DMS79 (cell line): ENCODE data around the gene SRGAP3.

Experiments used
- DNase-seq: peaks from one replicate; lab custom pipeline; 2025; lab: John Stamatoyannopoulos, UW

SRGAP3 gene

DNA sequence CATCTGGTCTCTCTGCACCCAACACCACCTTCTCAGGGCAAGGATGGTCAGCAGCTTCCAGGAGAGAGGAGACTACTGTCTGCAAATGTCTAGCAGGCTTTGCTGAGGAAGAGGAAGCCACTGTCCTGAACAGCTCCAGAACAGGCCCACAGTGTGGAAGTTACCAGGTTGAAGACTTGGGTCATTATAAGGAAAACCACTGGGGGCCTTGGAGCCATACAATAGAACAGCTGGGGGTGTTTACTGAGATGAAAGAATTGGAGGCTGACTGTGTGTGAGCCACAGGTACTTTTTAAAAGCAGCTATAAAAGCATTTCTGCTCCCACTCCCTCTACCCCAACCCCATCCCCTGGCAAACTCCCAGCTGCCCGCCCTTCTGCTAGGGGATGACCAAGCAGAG is 24.2 kb downstream of the SRGAP3 start:
- DNase-seq = no peak

DNA sequence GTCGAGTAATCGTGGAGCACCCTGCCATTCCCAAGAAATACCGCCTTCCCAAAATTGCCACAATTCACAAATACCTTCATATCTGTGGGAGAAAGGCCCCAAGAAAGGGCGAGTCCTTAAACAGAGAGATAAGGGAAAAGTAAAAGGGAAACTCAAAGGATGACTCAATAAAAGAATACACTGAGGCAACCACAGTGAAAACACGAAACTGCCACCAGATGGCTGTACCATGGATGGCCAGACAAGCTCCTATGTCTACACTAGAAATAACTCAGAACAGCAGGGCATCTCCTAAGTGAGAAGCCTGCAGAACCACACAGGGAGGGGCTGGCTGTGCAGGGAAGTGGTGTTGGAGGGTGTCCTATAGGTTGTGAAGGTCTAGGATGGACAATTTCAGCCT is 25.0 kb downstream of the SRGAP3 start:
- DNase-seq = no peak

DNA sequence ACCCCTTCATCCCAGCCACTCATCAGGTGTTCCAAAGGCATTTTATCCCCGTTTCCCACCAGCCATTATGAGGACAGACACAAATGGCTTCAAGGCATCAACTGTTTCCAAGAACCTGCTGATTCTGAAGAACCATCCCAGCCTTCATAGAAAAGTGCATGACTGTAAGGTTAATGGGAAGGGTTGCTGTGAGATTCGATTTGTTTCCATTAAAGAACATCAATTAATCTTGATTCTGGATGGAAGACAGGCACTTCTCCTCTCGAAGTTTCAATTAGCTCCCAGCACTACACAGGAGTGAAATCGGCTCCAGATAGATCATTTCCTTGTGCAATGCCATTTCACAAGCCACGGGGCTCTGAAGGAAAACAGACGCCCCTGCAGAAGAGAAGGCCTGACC is 25.8 kb downstream of the SRGAP3 start:
- DNase-seq = no peak

DNA sequence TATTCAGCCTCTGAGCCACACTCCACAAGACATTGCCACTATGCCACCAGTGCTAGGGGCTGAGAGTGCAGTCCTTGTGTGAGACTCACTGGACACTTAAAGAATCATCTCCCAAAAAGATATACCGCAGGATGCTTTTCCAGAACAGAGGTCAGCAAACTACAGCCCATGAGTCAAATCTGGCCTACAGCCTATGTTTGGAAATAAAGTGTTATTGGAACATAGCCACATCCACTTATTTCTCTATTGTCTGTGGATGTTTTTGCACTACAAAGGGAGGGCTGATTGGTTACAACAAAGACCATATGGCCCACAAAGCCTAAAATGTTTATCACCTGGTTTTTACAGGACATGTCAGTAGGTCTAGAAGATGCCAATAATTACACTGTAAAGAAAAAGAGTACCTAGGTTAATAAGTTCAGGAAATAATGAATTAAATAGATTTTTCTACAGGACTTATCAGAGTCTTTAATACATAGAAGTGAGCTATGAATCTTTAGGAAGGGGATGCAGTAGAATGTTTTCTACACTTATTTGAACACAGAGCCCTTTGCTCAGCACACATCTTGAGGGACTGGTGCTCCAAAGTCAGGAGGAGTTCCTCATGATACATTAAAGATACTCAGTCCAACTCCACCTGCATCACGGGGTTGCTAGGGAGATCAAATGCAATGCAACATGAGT is 26.3 kb downstream of the SRGAP3 start:
- DNase-seq = no peak

DNA sequence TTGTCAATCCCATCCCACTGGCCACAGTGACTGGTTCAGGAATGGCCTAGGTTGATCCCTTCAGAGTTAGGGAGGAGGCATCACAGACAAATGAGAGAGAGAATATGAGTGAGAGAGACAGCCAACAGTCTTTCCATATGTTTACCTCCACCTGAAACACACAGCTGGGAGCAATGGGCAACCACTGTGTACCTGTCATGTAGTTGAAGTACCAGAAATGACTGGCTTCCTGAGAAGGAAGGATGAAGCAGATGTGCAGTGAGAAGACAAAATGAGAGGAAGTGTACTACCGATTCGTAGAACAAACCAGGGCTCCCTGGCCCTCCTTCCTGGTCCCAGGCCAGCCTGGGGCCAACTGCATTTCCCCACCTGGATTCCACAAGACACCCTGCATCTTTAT is 27.4 kb downstream of the SRGAP3 start:
- no peak for DNase-seq

DNA sequence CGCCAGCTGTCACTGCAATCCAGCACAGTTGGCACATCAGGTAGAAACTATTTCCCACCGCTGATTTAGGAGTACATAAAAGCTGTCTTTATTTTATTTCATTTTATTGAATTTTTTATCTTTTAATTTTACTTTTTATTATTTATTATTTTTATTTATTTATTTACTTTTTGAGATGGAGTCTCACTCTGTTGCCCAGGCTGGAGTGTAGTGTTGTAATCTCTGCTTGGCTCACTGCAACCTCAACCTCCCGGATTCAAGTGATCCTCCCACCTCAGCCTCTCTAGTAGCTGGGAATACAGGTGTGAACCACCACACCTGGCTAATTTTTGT is 31.0 kb downstream of the SRGAP3 start:
- no peak for DNase-seq

DNA sequence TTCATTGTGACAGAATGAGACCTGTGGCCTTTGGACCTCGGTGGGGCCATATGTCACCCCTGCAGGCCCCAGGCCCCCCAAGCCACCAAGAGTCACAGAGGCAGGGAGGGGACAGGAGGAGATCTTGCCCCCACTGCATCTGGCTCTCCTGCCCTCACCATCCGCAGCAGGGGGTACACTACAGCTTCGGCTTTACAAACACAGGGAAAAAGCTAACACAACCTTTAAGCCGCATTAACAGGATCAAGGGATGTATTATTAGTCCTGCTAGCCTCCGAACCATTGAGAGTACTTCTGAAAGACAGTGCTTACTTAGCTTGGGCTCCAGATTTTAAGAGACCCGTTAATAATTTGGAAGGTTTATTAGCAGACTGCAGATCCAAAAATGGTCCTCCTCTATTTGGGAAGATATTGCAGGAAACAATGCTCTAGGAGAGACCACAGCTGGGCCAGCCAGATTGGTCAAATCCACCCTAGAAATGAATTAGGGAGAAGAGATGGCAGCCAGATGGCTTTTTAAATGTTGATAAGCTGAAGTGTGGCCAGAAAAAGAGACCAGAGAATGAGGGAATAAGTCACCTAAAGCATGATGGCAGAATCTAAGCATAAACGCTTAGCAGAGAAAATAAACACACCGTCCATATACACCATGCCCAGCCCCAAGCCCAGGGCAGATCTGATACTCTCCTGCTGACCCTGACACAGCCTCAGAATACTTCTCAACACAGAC is 31.5 kb downstream of the SRGAP3 start:
- DNase-seq = no peak

DNA sequence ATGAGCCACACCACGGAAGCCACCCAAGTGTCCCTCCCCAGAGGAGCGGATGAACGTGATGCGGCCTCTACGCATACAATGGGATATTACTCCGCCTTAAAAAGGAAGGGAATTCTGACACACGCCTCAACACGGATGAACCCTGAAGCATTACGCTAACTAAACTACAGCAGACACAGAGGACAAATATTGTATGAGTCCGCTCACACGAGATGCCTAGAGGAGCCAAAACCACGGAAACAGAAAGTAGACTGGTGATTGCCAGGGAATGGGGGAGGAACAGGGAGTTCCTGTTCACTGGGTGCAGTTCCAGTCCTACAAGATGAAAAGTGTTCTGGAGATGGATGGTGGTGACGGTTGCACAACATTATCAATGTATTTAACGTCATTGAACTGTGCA is 32.7 kb downstream of the SRGAP3 start:
- DNase-seq = no peak

DNA sequence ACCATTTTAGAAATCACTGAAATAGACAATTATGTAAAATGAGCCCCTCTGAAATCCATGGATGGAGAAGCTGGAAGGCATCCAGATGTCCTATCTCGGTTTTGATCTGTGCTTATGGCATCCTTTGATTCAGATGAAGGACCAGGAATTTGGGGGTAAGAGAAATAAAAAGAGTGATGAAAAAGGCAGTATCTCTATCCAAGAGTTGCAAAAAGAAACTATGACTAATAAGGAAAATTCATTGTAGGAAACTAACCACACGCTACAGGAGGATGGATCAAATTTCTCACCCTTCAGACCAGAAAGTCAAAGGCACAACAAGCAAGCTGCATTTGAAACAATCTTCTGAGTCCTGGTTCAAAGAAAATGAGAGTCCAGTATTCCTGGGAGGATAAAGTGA is 34.8 kb downstream of the SRGAP3 start:
- DNase-seq = no peak

DNA sequence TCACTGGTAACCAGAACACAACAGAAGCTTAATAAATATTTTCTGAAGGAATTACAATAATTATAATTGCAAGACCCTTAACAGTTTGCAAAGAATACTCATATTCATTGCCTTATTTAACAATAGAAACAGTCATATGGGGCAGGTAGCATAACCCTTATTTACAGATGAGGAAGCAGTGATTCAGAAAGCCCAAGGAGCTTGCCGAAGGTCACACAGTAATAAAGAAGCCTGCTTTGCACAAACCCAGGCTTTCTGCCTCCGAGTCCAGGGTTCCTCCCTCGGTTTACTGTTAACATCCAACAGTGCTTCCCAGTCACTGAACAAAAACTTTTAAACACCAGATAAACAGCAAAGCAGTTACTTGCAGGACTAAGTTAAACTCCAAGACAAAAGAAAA is 35.3 kb downstream of the SRGAP3 start:
- no peak for DNase-seq

DNA sequence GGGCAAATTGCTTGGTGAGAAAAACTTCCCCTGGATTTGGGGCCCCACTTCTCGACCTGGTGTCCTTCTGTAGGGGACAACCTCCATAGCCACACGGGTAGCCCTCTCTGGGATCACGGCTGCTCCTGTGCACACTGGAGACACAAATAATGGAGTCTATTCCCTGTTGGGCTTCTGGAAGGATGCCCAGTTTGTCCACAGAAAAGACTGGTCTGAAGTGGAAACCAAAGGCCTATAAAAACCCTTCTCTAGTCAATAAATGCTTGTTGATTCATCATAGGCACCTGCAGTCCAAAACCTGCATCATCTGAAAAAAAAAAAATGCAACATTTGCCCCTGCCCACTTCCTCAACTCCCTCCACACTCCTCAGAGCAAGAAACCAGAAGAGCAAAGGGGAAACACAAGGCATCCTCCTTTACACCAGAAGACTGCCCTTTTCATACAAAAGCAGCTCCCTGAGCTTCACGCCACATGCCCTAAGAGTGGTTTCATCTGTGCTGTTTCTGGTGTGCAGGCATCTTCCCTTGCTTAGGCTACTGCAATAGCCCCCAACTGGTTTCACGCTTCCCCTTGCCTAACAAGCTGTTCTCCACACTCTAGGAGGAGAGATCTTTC is 36.3 kb downstream of the SRGAP3 start:
- DNase-seq = peak; percentile 17

DNA sequence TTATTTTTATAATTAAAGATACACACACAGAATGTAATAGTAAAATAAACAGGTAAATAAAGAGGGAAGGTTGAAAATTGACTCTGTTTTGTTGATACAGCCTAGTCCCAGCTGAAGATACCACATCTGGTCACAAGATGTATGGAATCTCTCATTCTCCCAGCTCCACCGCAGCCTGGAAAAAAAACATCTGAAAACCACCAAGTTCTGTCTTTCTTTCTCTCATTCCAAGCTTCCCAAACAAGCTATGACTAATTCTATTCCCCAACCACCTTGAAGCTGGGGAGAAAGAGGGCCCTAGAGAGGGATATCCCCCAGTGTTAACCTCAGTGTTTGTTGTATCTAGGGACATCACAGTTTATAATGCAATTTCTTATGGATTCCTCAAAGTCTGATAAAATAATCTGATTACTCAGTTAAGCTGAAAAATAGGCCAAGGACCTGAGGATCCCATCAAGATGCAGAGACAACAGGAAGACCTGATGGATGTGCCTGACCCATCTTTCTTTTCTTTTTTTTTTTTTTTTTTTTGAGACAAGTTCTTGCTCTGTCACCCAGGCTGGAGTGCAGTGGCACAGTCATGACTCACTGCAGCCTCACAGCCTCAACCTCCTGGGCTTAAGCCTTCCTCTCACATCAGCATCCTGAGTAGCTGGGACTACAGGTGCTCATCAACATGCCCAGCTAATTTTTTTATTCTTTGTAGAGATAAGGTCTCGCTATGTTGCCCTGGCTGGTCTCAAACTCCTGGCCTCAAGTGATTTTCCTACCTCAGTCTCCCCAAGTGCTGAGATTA is 38.1 kb downstream of the SRGAP3 start:
- DNase-seq = no peak

DNA sequence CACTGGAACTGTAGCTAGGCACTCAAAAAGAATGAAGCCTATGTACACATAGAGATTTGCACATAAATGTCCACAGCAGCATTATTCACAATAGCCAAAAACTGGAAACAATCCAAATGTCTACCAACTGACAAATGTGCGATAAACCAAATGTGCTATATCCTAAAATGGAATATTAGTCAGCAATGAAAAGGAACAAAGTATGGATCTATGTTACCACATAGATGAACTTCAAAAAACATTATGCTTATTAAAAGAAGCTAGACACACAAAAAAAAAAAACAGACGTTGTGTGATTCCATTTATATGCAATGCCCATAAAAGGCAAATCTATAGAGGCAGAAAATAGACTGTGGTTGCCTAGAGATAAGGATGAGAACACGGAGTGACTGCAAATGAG is 39.7 kb downstream of the SRGAP3 start:
- no peak for DNase-seq

DNA sequence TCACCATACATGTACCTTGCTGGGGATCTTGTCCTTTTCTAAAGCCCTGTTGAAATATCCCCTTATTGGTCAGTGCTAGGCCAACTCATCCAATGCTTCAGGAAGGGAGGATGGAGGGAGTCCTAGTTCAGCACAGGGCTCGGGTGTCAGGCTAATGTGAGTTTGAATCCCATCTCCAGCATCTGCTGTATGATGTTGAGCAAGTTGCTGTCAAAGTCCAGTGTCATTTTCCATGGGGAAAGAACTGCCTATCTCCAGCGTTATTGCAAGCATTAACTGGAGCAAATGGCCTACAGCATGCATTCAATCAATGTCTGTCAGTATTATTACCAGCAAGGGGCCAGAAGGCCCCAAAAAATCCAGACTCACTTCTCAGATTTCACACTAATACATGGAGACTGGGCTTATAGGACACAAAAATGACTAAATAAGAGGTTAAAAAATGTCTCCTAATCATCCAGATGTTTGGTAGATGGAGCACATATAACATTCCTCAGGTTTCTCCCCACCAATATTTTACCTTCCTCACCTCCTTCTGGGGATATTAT is 40.8 kb downstream of the SRGAP3 start:
- DNase-seq = no peak

DNA sequence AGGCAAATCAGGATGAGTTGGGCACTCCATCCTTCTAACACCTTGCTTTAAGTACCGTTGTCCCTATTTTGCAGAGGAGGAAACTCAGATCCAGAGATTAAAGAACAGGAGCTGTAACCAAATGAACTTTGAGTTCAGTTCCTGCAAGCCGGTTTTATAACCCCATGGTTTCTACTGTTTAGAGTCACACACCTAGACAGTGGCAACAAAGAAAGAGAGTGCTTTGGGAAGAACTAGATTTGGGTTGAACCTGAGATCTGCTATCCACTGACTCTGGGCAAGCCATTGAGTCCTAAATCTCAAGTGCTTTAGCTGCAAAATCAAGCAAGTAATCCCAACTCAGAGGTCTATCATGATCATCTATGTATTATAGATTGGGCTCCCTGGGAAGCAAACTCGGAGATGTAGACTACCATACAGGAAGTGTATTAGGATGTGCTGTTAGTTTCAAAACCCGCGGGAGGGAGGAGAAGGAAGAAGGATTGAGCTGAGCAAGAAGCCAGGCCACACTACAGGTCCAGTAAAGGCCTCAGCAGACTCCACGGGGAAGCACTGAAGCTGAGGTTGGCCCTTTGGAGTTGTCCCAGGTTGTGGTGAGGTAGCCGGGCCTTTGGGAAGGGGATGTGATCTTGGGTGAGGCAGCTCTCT is 42.2 kb downstream of the SRGAP3 start:
- no peak for DNase-seq

DNA sequence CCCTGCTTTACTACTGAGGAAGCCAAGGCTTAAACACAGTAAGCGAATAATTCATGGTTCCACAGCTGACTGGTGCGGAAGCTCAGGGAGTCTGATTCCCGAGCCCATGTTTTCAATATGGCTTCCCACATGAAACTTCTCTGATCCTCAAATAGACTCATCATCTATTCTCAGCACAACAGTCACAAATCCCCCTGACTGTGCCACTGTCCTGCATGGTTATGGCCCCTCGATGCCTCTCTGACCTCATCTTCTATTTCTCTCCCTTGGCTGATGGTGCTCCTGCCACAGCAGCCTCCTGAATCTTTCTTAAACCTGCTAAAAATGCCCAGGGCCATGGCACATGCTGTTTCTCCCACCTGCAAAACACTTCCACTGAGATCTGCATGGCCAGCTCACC is 43.2 kb downstream of the SRGAP3 start:
- DNase-seq = no peak

DNA sequence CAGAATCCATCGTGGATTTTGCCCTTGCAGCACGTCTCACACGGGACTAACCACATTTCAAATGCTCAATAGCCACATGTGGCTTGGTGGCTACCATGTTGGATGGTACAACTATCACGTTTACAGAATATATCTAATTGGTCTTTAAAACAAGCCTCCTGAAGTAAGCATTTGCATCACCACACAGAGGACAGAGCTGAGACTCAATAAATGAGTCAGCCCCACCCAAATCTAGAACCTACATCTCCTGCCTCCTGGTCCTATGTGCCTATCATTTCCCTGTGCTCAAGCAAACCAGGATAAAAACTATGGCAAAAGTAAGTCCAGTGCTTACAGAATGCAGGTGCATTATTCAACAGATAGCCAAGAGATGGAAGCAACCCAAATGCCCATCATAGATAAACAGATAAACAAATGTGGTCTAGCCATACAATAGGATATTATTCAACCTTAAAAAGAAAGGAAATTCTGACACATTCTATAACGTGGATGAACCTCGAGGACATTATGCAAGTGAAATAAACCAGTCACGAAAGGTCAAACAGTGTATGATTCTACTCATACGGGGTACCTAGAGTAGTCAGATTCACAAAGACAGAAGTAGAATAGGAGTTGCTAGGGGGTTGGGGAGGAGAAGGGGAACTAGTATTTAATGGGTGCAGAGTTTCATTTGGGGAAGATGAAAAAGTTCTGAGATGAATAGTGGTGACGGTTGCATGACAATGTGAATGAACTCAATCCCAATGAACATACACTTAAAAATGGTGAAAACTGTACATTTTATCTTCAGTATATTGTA is 43.9 kb downstream of the SRGAP3 start:
- no peak for DNase-seq

DNA sequence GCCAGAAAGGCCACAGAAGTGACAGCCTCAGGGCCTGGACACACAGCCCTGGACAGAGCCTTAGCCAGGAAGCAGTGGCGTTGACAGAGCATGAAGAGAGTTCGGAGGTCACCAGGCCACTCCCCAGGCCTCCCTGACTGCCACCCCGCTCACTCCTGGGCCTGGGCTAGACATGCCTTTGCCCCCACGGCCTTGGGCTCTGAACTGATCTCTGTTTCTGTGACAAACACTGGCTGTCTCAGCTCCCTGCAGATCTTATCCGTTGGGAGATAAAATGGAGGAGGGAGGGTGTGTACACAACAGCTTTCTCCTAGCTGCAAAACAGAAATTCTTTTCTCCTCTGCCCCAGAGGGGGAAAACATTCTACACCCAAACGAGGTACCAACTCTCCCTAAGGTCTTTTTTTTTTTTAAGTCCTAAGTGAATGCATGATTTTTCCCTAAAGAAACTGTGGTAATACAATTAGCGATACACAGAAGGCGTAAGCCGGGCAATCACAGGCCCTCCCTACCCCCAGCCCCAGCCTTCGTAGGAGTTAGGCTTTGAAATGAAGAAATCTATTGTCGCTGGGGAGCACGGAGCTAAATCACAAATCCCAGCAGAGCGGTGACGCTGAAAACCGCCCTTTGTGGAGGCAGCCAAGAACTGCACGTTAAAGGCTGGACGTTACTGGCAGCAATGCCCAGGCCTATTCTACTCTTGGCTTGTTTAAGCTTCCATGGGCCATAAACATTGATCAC is 45.0 kb downstream of the SRGAP3 start:
- no peak for DNase-seq

DNA sequence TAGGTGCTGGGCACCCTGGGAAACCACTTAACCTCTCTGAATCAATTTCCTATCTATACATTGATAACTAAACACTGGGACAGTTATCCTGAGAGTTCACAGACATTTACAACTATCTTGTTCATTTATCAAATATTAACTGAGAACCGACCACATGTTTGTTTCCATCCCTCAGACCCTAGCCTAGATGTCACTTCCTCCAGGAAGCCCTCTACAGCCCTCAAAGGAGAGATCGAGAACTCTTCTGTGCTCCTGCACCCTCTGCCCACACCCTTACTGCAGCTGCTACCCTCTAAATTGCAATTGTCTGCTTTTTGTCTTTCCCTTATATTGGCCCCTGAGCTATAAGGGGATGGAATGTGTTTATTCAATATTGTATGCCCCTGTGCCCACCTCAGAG is 46.1 kb downstream of the SRGAP3 start:
- no peak for DNase-seq

DNA sequence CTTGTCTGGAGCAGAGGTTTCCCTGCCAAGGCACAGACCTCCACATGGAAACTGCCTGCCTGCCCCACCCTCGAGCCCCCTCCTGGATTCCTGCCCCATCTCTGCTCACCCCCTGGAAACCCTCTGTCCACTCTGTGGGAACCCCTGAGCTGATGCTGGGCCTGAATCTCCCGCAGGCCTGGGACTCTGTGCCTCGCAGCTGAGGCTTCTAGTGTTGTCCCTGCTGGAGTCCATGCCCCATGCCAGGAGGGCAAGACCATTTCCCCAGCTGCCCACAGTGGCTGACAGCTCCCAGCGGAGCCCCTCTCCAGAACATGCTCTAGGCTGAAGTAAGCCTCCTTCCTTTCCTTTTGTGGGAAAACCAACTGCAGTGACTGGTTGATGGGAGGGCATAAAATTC is 46.9 kb downstream of the SRGAP3 start:
- no peak for DNase-seq

DNA sequence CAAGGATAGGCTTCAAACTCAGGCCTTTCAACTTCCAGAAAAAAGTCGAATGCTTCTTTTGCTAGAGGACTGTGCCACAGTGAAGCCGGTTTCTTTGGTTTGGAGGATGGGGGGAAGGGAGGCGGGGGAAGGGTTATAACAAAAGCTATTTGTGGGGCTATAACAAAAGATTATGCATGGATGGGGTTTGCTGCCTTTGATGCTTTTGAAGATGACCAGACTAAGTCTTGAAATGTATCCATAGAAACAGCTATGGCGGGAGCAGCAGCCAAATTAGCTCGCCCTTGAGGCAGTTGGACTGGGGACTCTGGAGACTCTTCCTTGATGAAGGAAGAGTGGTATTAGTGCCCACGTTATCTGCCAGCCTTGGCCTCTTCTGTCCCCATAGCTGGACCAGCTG is 47.5 kb downstream of the SRGAP3 start:
- no peak for DNase-seq
